Mammary epithelial cell (primary cell): ENCODE data around the gene MYO10.

Source experiments
- CTCF ChIP-seq, 2 donors: IDR thresholded peaks in 1 of 2; conservative IDR thresholded peaks in 1 of 2; 2 replicates each; pipeline ENCODE4 v1.5.1; 2011 to 2012; ENCODE audit warnings: inconsistent platforms in 2 of 2, low read length in 2 of 2, mild to moderate bottlenecking in 2 of 2, control low read depth in 1 of 2, low read depth in 1 of 2; ENCODE audit not compliant: insufficient read depth in 1 of 2; ENCODE audit errors: extremely low read depth in 1 of 2
- EZH2 ChIP-seq: IDR thresholded peaks from 2 replicates; pipeline ENCODE4 v1.6.1; 2012; ENCODE audit warnings: low read length, inconsistent platforms, borderline replicate concordance

GRCh38 chr5:16970260-16970659, 34.2 kb upstream of the MYO10 start:
- TF ChIP-seq CTCF (conservative IDR thresholded peaks at IDR 0.05 in 1 of 2, IDR thresholded peaks at IDR 0.05 in 1 of 2; ENCODE audit: extremely low read depth in 1 of 2, insufficient read depth in 1 of 2, low read depth in 1 of 2, low read length in 2 of 2) (no peak), EZH2 (no peak)
